Neural cell (in vitro differentiated cells): ENCODE results near the gene MAPK11. TPM values are rescaled to one million over a fixed set of nuclear protein-coding genes. Genes with fewer than 3 reads are reported as not detected.

ENCODE experiments used
- H2AFZ ChIP-seq: fragments of 200-600, 300-800 bp; sonication (generic), shearing (Covaris generic); 2 replicates; pipeline ENCODE4 v1.6.0; 2014; ENCODE audit warnings: low read depth, mild to moderate bottlenecking, antibody characterized with exemption, low read length, moderate library complexity
- H3F3A ChIP-seq: fragments of 200-600 bp; shearing (Covaris generic); 2 replicates; pipeline ENCODE4 v1.6.1; 2016; ENCODE audit warnings: mild to moderate bottlenecking, moderate library complexity, mixed read lengths, antibody characterized with exemption, low read length; ENCODE audit not compliant: insufficient read depth, poor library complexity, severe bottlenecking
- H3K27ac ChIP-seq: fragments of 200-600, 300-800 bp; sonication (generic), shearing (Covaris generic); 2 replicates; pipeline ENCODE4 v1.5.1; 2014; ENCODE audit warnings: mild to moderate bottlenecking, low read length, moderate library complexity
- H3K27me3 ChIP-seq: fragments of 300-800, 200-600 bp; sonication (generic), shearing (Covaris generic); 2 replicates; pipeline ENCODE4 v1.6.0; 2014; ENCODE audit warnings: mild to moderate bottlenecking, low read depth, low read length, moderate library complexity; ENCODE audit not compliant: insufficient read depth
- H3K36me3 ChIP-seq: fragments of 300-800, 200-600 bp; sonication (generic), shearing (Covaris generic); 2 replicates; pipeline ENCODE4 v1.5.1; 2014; ENCODE audit warnings: mild to moderate bottlenecking, antibody characterized with exemption, low read length, moderate library complexity; ENCODE audit not compliant: insufficient read depth
- H3K4me2 ChIP-seq: fragments of 300-800, 200-600 bp; sonication (generic), shearing (Covaris generic); 2 replicates; pipeline ENCODE4 v1.6.0; 2014; ENCODE audit warnings: mild to moderate bottlenecking, low read length
- H3K4me3 ChIP-seq: fragments of 300-800, 200-600 bp; sonication (generic), shearing (Covaris generic); 2 replicates; pipeline ENCODE4 v1.5.1; 2014; ENCODE audit warnings: mild to moderate bottlenecking, low read length, moderate library complexity
- H3K79me2 ChIP-seq: fragments of 200-600 bp; shearing (Covaris generic); replicated peaks from 2 replicates; pipeline ENCODE4 v1.6.0; 2014; ENCODE audit warnings: mild to moderate bottlenecking, low read length, moderate library complexity; ENCODE audit not compliant: insufficient read depth
- H3K9ac ChIP-seq: fragments of 300-800, 200-600 bp; sonication (generic), shearing (Covaris generic); 2 replicates; pipeline ENCODE4 v1.6.1; 2016; ENCODE audit warnings: mild to moderate bottlenecking, low read length, mixed read lengths
- H3K9me2 ChIP-seq: fragments of 200-600 bp; shearing (Covaris generic); 2 replicates; pipeline ENCODE4 v1.6.1; 2016; ENCODE audit warnings: mild to moderate bottlenecking, low read length, mixed read lengths; ENCODE audit not compliant: insufficient read depth
- H3K9me3 ChIP-seq: fragments of 200-600, 300-800 bp; sonication (generic), shearing (Covaris generic); 2 replicates; pipeline ENCODE4 v1.6.1; 2016; ENCODE audit warnings: mild to moderate bottlenecking, mixed run types, low read length, moderate library complexity, mixed read lengths
- H4K20me1 ChIP-seq: fragments of 200-600 bp; shearing (Covaris generic); 2 replicates; pipeline ENCODE4 v1.6.1; 2016; ENCODE audit warnings: mild to moderate bottlenecking, mixed run types; ENCODE audit not compliant: insufficient read depth
- CTCF ChIP-seq: fragments of 450-650 bp; IDR thresholded peaks from 2 replicates; pipeline ENCODE4 v1.5.1; 2014; ENCODE audit warnings: antibody characterized with exemption, mild to moderate bottlenecking, moderate library complexity; ENCODE audit not compliant: poor library complexity, severe bottlenecking
- EP300 ChIP-seq: fragments of 450-650 bp; conservative IDR thresholded peaks from 2 replicates; pipeline ENCODE4 v1.6.1; 2014; ENCODE audit warnings: antibody characterized with exemption, mild to moderate bottlenecking, moderate library complexity; ENCODE audit not compliant: poor library complexity, severe bottlenecking
- EZH2 ChIP-seq: fragments of 200-600, 300-800 bp; shearing (Covaris generic), sonication (generic); IDR thresholded peaks from 2 replicates; pipeline ENCODE4 v1.6.1; 2014; ENCODE audit warnings: antibody characterized with exemption, low read length, borderline replicate concordance, mild to moderate bottlenecking; ENCODE audit not compliant: insufficient read depth, poor library complexity, severe bottlenecking
- MXI1 ChIP-seq: fragments of 450-650 bp; conservative IDR thresholded peaks from 2 replicates; pipeline ENCODE4 v1.6.1; 2014; ENCODE audit warnings: antibody characterized with exemption, mild to moderate bottlenecking; ENCODE audit not compliant: poor library complexity, severe bottlenecking
- POLR2AphosphoS5 ChIP-seq: IDR thresholded peaks from 2 replicates; pipeline ENCODE4 v1.6.1; 2012
- RAD21 ChIP-seq: fragments of 450-650 bp; conservative IDR thresholded peaks from 2 replicates; pipeline ENCODE4 v1.6.1; 2014; ENCODE audit warnings: antibody characterized with exemption, mild to moderate bottlenecking, moderate library complexity
- REST ChIP-seq: IDR thresholded peaks from 2 replicates; pipeline ENCODE4 v1.6.1; 2012; ENCODE audit warnings: borderline replicate concordance
- SMC3 ChIP-seq: fragments of 450-650 bp; conservative IDR thresholded peaks from 2 replicates; pipeline ENCODE4 v1.6.1; 2014; ENCODE audit warnings: antibody characterized with exemption, mild to moderate bottlenecking, moderate library complexity; ENCODE audit not compliant: poor library complexity
- TAF1 ChIP-seq: IDR thresholded peaks from 2 replicates; pipeline ENCODE4 v1.6.1; 2012; ENCODE audit warnings: low read depth
- polyA plus RNA-seq: library from polyadenylated mRNA; depleted of rRNA; stranded (reverse); fragments of >200 nt; gene quantifications from 2 replicates; pipeline ENCODE4 v1.2.3, GENCODE V29; 2014

MAPK11 gene
- polyA plus RNA-seq, 1 donor from 2014 or later: 36.3 TPM

DNA sequence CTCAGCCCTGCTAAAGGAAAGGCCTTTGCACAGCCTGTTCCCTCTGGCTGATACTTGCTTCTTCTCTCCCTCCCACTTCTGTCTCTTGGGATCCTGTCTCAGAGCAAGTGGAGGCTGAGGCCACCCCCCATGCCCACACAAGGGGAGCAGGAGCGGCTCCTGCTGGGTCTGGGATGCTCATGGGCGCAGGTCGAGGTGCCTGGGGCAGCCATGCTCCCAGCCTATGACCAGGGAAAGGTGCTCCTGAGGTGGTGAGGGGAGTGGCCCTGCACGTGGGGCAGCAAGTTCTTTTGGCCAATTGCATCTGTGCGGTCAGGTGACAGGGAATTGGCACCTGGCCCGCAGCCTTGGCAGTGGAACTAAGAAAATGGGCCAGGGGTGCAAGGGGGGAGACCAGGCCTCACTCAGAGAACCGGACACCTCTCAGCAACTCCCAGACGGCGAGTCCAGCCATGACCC is 1.5 kb downstream of the MAPK11 start:
- no peak overlapping the region for H3K9ac ChIP-seq
- H3K27me3 ChIP-seq: no peaks in the 10 kb centered on the region
- no peak overlapping the region for H2AFZ ChIP-seq
- H3F3A ChIP-seq: no peaks in the 10 kb centered on the region
- H3K79me2 ChIP-seq: no peaks in the 10 kb centered on the region
- no peak overlapping the region for H3K4me2 ChIP-seq
- no peaks in the 10 kb centered on the region for H4K20me1 ChIP-seq
- TF ChIP-seq TAF1 (no peak), EP300 (no peak), CTCF (no peak), EZH2 (no peak), SMC3 (no peak), RAD21 (no peak), REST (no peak), POLR2AphosphoS5 (no peak), MXI1 (no peak)
- H3K4me3 ChIP-seq: no peak overlapping the region
- H3K9me2 ChIP-seq: no peaks in the 10 kb centered on the region
- H3K9me3 ChIP-seq: no peaks in the 10 kb centered on the region
- H3K36me3 ChIP-seq: no peaks in the 10 kb centered on the region
- H3K27ac ChIP-seq: no peak overlapping the region

DNA sequence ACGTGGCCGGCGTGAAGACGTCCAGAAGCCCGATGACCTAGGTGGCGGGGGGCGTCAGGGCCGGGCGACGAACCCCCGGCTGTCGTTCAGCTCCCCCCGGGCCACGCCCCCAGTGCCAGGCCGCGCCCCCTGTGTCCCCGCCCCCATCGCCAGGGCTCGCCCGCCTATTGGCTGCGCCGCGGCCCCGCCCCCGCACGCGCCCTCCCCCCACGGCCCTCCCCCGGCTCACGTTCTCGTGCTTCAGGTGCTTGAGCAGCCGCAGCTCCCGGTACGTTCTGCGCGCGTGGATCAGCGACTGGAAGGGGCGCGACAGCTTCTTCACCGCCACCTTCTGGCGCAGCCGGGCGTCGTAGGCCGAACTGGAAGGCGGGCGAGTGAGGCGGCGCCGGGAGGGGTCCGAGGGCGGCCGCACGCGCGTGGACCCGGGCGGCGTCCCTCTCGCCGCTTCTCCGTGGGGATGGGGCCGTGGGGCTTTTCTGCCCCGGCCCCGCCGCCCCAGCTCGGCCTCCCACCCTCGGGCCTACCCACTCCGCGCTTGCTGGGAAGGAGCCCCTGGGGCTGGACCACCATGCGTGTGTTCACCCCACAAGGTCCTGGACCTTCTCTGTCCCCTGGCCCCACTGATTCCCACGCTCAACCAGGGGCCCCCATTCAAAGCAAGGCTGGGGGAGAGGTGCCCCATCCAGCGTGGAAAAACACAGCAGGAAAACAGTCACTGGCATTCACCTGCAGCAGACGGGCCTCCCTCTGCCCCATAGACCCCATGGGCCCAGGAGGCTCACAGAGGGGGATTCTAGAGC is 2.4 kb downstream of the MAPK11 start:
- Histone ChIP-seq H3K9me3 (no peaks in the 10 kb centered on the region), H3K9me2 (no peaks in the 10 kb centered on the region), H3K79me2 (no peaks in the 10 kb centered on the region), H3K9ac (no peak overlapping the region), H4K20me1 (no peaks in the 10 kb centered on the region), H3K4me2 (no peak overlapping the region), H3F3A (no peaks in the 10 kb centered on the region), H3K4me3 (no peak overlapping the region), H2AFZ (no peak overlapping the region), H3K36me3 (no peaks in the 10 kb centered on the region), H3K27ac (no peak overlapping the region), H3K27me3 (no peaks in the 10 kb centered on the region)
- no peak for TF ChIP-seq MXI1
- no peak for TF ChIP-seq POLR2AphosphoS5
- no peak for TF ChIP-seq TAF1
- TF ChIP-seq RAD21: no peak
- no peak for TF ChIP-seq SMC3
- TF ChIP-seq REST: no peak
- TF ChIP-seq CTCF: no peak
- TF ChIP-seq EZH2: no peak
